SKM-1 treated with dmso at 0.1 percent for 144 hours (cell line): Measurements from ENCODE around the gene AFTPH.
A peak's percentile ranks its signal among the peaks of the same experiment; 100 is the strongest.

Experiments used
- DNase-seq: peaks from one replicate; lab custom pipeline; 2025; ENCODE audit not compliant: unreplicated experiment; lab: John Stamatoyannopoulos, UW

AFTPH gene, protein sequence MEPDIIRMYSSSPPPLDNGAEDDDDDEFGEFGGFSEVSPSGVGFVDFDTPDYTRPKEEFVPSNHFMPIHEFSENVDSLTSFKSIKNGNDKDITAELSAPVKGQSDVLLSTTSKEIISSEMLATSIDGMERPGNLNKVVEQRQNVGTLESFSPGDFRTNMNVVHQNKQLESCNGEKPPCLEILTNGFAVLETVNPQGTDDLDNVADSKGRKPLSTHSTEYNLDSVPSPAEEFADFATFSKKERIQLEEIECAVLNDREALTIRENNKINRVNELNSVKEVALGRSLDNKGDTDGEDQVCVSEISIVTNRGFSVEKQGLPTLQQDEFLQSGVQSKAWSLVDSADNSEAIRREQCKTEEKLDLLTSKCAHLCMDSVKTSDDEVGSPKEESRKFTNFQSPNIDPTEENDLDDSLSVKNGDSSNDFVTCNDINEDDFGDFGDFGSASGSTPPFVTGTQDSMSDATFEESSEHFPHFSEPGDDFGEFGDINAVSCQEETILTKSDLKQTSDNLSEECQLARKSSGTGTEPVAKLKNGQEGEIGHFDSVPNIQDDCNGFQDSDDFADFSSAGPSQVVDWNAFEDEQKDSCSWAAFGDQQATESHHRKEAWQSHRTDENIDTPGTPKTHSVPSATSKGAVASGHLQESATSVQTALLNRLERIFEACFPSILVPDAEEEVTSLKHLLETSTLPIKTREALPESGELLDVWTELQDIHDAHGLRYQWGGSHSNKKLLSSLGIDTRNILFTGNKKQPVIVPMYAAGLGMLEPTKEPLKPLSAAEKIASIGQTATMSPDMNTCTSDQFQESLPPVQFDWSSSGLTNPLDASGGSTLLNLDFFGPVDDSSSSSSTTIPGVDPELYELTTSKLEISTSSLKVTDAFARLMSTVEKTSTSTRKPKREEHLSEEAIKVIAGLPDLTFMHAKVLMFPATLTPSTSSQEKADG

GRCh38 chr2:64523666-64524603, at the start of gene AFTPH:
Gene AFTPH, plus strand, starts transcription at chr2:64524328. Its CDS starts 27,147 bp downstream, at chr2:64551475.
- DNase-seq, result peak; percentile 96

DNA sequence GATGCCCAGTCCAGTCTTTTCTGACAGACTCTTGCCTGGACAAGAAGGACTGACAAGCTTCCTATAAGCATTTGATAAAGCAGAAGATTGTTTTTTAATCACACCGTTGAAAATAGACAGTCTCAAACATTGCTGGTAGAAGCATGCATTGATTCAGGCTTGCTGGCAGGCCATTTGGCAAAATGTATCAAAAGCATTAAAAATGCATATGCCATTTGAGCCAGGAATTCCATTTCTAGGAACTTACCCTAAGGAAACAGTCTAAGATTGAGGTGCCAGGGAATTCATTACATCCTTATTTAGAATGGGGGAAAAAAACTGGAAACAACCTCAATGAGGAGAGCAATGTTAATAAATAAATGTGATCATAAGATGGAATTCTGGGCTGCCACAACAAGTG, 49.5 kb upstream of the AFTPH start:
- DNase-seq, result no peak

DNA sequence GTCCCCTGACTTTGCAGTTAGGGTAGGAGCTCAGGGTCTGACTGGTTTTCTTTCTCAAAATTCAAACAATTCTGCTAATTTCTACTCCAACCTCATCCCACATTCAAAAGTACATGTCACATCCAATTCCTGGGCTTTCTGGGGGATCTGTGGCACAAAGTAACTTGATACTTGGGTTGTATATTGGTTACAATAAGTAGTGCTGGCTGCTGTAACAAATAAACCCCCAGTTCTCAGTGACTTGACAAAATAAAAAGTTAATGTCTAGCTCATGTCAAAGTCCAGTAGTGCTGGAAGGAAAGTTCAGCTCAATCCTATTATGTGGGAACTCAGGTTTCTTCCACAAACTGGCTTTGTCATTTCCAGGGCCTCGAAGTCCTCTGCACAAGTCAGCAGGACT, 47.1 kb upstream of the AFTPH start:
- no peak for DNase-seq

- no peak for DNase-seq
Measured at GRCh38 chr2:64477979-64478378, 46.1 kb upstream of the AFTPH start.

- no peak for DNase-seq
Measured at GRCh38 chr2:64478502-64479230, 45.5 kb upstream of the AFTPH start.

DNA sequence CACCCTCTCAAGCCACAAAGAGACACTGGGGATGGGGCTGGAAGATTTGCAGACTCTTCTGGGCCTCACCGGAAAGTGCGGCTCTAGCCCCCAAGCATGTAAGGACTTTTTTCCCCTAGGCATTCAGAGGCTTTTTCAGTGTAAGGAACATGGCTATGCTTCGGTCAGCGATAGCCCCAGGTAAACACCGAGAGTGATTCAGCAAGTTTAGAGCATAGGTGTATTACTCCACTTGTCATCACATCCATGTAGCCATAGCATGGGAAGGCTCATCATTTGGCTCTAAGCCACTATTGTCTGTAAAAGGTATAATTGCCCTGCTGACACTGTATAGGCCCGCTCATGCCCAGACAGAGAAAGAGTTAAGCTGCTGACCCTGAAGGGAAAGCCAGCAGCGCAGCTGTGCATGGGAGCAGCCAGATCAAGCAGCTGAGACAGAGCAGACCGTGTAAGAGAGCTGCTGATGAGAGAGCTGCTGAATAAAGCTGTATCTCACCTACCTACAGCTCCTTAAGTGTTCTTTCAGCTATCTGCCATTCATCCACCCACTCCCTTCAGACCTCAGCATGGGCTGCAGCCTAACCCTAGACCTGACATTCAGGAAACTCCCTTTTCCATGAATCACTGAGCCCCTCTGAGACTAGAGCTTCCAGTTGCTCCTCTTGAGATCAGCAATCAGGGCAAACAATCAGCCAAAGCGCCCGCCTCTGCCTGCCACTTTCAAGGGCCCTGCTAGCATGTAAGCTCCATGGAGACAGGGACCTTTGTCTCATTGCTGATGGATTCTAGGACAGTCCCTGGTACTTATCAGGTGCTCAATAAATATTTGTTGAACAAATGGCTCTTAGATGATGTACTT, 44.6 kb upstream of the AFTPH start:
- DNase-seq, result no peak

DNA sequence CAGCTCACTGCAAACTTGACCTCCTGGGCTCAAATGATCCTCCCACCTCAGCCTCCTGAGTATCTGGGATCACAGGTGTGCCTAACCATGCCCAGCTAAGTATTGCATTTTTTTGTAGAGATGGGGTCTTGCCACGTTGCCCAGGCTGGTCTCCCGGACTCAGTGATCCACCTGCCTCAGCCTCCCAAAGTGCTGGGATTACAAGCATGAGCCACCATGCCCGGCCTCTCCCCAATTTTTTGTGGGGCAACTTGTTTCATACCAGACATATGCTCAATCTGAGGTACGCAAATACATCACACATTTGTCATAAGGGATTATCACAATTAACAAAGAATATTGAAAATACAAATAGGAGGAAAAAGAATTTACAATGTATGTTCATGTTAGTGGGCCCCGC, 42.5 kb upstream of the AFTPH start:
- DNase-seq, result no peak

DNA sequence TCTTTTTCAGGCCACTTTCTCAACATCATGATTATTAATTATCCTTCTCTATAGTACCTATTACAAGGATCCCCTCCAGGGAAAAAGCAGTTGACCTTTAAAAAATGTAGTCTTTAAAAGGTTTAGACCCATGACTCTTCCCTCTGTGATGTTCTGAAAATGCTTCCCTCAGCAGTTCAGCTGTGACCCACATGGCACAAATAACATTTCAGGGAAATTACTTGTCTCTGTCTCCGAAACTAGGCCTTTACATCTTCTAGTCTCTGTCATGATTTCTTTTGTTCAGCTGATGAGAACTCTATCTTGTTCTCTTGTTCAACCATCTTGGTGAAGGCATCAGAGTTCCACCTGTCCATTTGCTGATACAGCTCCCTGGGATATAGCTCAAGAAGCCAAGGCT, 41.9 kb upstream of the AFTPH start:
- DNase-seq, result no peak

- DNase-seq, result no peak
Measured at GRCh38 chr2:64482765-64483504, 41.2 kb upstream of the AFTPH start.

DNA sequence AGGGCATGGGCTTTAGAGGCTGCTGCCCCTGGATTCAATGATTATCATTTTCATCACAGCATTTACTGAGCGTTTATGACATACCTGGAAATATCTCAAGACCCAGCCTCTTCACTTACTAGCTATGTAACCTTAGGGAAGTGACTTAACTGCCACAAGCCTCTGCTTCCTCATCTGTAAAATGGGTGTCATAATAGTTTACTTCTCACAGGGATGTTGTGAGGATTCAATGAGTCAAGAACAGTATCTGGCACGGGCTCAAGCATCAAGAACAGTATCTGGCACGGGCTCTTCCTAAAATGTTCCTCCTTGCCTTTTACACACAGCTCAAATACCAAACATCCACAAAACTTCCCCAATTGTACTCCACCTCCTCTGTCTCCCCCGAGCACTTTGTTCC, 38.8 kb upstream of the AFTPH start:
- DNase-seq, result no peak

- DNase-seq, result no peak
Measured at GRCh38 chr2:64485961-64486360, 38.2 kb upstream of the AFTPH start.

DNA sequence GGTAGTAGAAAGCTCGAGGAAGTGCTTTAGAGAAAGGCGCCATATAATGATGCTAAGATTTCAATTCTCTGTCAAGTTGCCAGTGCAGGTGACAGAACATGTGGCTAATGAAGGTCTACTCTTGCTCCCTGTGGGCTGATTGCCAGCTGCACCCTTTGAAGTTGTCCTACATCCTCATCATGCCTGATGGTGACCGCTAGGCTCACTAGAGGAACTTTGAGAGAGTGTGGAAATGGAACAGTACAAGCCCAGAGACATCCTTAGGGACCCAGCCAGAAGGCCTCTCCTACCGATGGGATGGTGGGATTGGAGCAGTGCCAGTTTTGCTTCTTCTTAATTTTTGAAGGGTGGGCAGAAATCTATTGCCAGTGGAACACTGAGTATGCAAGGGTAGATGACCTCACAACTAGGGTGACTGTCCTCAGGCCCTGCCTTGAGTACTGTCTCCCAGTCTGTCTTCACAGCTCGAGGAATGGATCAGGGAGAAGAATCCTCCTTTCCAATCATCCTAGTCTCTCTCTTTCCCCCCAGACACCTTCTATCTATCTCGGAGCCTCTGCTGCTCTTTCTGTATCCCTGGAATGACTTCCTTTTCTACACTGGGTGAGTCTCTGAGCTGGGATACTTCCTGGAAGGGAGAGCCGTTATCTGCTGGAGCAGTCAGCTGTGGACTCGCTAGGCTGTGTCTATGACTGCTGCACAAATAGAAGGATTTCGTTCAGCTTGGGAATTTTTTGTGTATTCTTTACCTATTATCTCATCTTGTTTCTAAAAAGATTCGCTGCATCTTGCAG, 36.7 kb upstream of the AFTPH start:
- DNase-seq, result no peak

- DNase-seq, result peak; percentile 57
Measured at GRCh38 chr2:64488050-64488974, 35.8 kb upstream of the AFTPH start.

DNA sequence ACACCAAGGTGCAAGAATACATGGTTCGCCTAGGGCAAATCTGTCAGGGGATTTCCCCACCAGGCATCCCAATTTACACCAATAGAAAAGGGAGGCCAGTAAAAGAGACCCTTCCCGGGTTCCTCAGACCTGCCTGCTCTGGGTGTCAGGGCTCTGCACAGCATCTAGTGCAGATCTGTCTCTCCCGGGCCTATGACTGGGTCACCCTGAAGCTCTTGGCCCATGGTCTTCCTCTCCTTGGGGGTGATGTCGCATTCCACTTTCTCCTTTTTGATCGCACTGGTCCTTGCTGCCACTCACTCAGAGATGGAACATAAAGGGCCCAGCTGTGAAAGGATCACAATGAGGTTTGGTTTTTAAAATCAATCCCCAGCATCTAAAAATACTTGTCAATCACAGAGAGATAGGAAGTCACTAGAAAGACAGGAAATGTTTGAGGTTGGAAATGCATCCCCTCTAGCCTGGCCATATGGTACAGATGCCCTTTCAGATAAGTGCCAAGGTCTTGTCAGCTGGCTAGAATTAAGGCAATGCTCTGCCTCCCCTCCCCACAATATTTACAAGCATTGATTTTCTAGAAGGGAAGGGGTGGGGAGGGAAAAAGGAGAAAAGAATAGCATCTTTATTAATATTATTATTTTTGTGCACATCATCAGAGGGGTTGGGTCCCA, 34.9 kb upstream of the AFTPH start:
- no peak for DNase-seq

DNA sequence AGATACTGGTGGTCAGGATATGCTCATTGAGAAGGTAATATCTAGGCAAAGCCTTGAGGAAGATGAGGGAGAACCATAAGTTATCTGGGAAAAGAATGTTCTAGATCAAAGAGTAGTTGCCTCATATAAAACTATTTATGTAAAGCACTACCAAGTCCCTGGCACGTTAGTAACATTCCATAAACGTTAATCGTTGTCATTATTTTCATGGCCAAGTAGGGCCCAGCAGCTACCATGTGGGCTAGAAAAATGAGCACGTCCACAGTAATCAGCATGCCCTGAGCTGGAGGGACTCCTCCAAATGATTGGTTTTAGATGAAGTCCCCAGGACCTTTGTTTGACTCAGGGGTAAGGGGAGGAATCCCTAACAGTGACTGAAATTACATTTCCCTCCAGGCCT, 32.7 kb upstream of the AFTPH start:
- DNase-seq, result no peak

DNA sequence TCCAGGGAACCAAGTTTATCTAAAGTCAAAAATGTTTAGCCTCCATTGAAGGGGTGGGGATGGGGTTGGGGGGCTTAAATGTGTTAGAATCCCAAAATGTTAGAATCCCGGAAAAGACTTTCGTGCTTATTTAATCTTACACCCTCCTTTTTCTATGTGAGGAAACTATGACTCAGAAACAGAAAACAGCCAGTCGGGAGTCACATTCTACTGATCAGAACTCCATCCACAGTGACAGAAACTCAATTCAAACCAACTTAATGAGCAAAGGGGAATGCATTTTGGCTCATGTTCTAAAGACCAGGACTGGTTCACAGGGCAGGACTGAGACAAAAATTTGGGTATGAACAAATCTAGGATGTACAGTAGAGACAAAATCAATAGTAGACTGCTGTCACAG, 31.9 kb upstream of the AFTPH start:
- DNase-seq, result no peak
